ENCODE results near the gene CAT.

Gene CAT

GRCh38 chr11:34487430-34487829, 48.7 kb downstream of the CAT start:
- H3K9me3 Mint-ChIP-seq = no peaks in the 10 kb centered on the region
- no peaks in the 10 kb centered on the region for H3K36me3 Mint-ChIP-seq (ENCODE audit: low read depth)
- no peaks in the 10 kb centered on the region for H3K4me1 Mint-ChIP-seq (ENCODE audit: low read depth)
- no peaks in the 10 kb centered on the region for H3K27me3 Mint-ChIP-seq (ENCODE audit: low read depth)
- H3K4me3 Mint-ChIP-seq = no peak overlapping the region
- no peak overlapping the region for H3K27ac Mint-ChIP-seq

- no peak overlapping the region for H3K4me3 Mint-ChIP-seq
Measured at GRCh38 chr11:34488855-34489557, 50.3 kb downstream of the CAT start.

GRCh38 chr11:34490304-34490703, 51.6 kb downstream of the CAT start:
- peaks cover 9% of the 10 kb centered on the region for H3K27me3 Mint-ChIP-seq (ENCODE audit: low read depth)
- no peak overlapping the region for H3K27ac Mint-ChIP-seq
- no peaks in the 10 kb centered on the region for H3K4me1 Mint-ChIP-seq (ENCODE audit: low read depth)
- no peak overlapping the region for H3K4me3 Mint-ChIP-seq
- no peaks in the 10 kb centered on the region for H3K9me3 Mint-ChIP-seq
- H3K36me3 Mint-ChIP-seq (ENCODE audit: low read depth) = no peaks in the 10 kb centered on the region

More at GRCh38 chr11:34488855-34489557, 50.3 kb downstream of the CAT start:
- Mint-ChIP-seq H3K9me3 (no peaks in the 10 kb centered on the region), H3K27me3 (ENCODE audit: low read depth) (peaks cover 4% of the 10 kb centered on the region), H3K27ac (no peak overlapping the region), H3K36me3 (ENCODE audit: low read depth) (no peaks in the 10 kb centered on the region), H3K4me1 (ENCODE audit: low read depth) (no peaks in the 10 kb centered on the region)

GRCh38 chr11:34492806-34493414, 54.2 kb downstream of the CAT start:
- no peaks in the 10 kb centered on the region for H3K9me3 Mint-ChIP-seq

GRCh38 chr11:34493468-34493867, 54.7 kb downstream of the CAT start:
- no peak overlapping the region for H3K4me3 Mint-ChIP-seq
- H3K9me3 Mint-ChIP-seq = no peaks in the 10 kb centered on the region
- peaks cover 15% of the 10 kb centered on the region for H3K27me3 Mint-ChIP-seq (ENCODE audit: low read depth)
- no peaks in the 10 kb centered on the region for H3K4me1 Mint-ChIP-seq (ENCODE audit: low read depth)
- H3K27ac Mint-ChIP-seq = no peak overlapping the region
- no peaks in the 10 kb centered on the region for H3K36me3 Mint-ChIP-seq (ENCODE audit: low read depth)

More at GRCh38 chr11:34492806-34493414, 54.2 kb downstream of the CAT start:
- Mint-ChIP-seq H3K36me3 (ENCODE audit: low read depth) (no peaks in the 10 kb centered on the region), H3K27me3 (ENCODE audit: low read depth) (peaks cover 15% of the 10 kb centered on the region), H3K4me3 (no peak overlapping the region), H3K27ac (no peak overlapping the region), H3K4me1 (ENCODE audit: low read depth) (no peaks in the 10 kb centered on the region)

DNA sequence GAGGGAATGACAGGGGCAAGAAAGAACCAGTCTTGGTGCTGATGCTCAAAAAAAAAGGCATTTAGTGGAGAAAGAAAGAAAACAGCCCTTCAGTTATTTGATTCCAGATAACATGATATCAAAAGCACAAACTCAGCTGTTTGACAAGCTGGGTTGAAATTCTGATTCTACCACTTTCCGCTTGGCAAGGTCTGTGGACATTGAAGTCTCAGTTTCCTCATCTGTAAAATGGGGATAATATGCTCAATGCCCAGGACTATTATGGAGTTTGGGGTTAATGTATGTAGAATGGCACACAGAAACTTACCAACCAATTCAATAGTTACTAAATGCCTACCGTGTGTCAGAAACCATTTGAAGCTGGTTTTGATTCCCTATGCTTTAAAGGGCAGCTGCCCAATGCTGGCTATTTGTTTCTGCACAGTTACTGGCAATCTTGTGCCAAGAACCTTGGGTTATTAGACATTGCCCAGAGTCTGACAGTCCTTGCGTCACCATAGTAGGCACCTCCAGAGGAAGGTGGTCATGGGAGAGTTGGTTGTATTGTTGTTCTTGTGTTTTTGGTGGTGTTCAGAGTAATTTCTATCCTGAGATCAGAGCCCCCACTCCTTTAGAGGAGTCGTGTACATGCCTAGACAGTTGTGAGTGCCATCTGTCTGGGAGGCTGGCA, 55.3 kb downstream of the CAT start:
- Mint-ChIP-seq H3K4me3 (no peak overlapping the region), H3K4me1 (ENCODE audit: low read depth) (no peaks in the 10 kb centered on the region), H3K36me3 (ENCODE audit: low read depth) (no peaks in the 10 kb centered on the region), H3K27ac (no peak overlapping the region), H3K9me3 (no peaks in the 10 kb centered on the region), H3K27me3 (ENCODE audit: low read depth) (peaks cover 15% of the 10 kb centered on the region)

- Mint-ChIP-seq H3K27ac (no peak overlapping the region), H3K36me3 (ENCODE audit: low read depth) (no peaks in the 10 kb centered on the region), H3K27me3 (ENCODE audit: low read depth) (peaks cover 20% of the 10 kb centered on the region), H3K4me1 (ENCODE audit: low read depth) (no peaks in the 10 kb centered on the region), H3K4me3 (no peak overlapping the region), H3K9me3 (no peaks in the 10 kb centered on the region)
Measured at GRCh38 chr11:34495239-34495723, 56.5 kb downstream of the CAT start.

- Mint-ChIP-seq H3K4me1 (ENCODE audit: low read depth) (no peaks in the 10 kb centered on the region), H3K4me3 (no peak overlapping the region), H3K36me3 (ENCODE audit: low read depth) (no peaks in the 10 kb centered on the region), H3K9me3 (no peaks in the 10 kb centered on the region), H3K27ac (no peak overlapping the region), H3K27me3 (ENCODE audit: low read depth) (peaks cover 20% of the 10 kb centered on the region)
Measured at GRCh38 chr11:34495724-34496377, 57.1 kb downstream of the CAT start.

DNA sequence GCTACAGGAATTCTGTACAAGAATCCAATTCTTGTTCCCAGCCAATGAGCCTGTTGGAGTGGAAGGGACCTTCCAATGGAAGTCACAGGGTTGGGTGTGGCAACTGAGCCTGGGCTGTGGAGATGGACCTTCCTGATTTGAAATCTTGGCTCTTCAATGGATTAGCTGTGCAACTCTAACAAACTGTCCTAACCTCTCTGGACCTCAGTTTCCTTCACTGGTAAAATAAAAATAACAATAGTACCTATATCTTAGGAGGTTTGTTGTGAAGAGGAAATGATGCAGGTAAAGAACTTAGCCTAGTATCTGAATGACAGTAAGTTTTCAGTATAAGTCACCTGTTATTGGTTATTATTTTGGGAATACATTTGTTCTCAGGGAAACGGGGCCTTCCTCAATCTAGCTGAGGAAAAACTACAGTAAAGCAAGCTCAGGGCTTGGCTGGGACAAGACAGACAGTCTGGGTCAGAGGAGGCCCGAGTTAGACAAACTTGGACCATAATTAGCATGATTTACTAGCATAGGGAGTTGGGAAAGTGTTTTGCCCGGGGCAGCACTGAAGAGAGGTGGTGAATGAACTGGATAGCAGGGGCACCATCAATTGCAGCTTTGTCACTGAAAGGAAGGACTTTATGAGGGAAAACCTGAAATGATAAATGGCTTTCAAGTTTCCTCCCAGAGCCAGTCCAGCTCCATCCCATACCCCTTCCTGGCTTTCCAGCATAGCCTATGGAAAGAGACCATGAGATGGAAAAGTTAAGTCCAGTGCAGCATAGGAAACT, 61.2 kb downstream of the CAT start:
- no peak overlapping the region for H3K27ac Mint-ChIP-seq
- no peaks in the 10 kb centered on the region for H3K36me3 Mint-ChIP-seq (ENCODE audit: low read depth)
- H3K9me3 Mint-ChIP-seq = no peaks in the 10 kb centered on the region
- H3K4me1 Mint-ChIP-seq (ENCODE audit: low read depth) = no peaks in the 10 kb centered on the region
- no peak overlapping the region for H3K4me3 Mint-ChIP-seq
- H3K27me3 Mint-ChIP-seq (ENCODE audit: low read depth) = peaks cover 16% of the 10 kb centered on the region

DNA sequence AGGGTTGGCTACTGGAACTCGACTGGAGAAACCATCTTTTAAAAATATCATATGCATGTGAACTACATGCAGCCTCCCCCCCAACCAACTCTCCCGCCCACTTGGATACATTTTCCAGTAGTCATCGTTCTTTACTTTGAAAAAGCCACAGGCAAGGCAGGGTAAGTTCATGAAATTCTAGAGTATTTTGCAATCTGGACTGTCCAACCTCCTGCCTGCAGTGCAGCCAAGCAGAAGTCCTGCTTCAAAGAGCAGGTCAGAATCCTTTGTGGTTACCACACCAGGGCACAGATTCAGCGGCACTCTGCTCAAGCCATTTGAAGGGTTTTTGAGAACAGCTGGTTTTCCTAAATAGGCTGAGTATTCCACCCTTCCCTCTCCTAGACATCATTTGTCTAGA, 62.8 kb downstream of the CAT start:
- Mint-ChIP-seq H3K27me3 (ENCODE audit: low read depth) (peaks cover 14% of the 10 kb centered on the region), H3K9me3 (no peaks in the 10 kb centered on the region), H3K4me1 (ENCODE audit: low read depth) (no peaks in the 10 kb centered on the region), H3K36me3 (ENCODE audit: low read depth) (no peaks in the 10 kb centered on the region), H3K27ac (no peak overlapping the region), H3K4me3 (no peak overlapping the region)

DNA sequence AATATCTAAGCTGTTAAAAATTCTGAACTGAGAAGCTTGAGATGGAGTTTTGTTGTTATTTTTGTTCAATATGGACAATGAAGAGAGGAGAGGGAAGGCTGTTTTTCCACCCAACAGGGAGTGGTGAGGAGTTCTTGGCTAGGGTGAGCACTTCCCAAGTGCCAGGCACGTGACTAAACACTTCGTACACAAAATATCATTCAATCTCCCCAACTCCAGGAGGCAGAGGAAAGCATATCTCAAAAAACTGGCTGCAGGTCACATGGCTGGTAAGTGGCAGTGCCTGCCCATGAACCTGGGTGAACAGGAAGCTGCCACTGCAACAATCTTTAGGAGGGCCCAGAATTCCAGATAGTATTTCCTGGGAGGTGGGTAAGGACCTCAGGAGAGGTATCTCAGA, 63.2 kb downstream of the CAT start:
- H3K27ac Mint-ChIP-seq = no peak overlapping the region
- H3K9me3 Mint-ChIP-seq = no peaks in the 10 kb centered on the region
- no peak overlapping the region for H3K4me3 Mint-ChIP-seq
- H3K27me3 Mint-ChIP-seq (ENCODE audit: low read depth) = peaks cover 10% of the 10 kb centered on the region
- H3K36me3 Mint-ChIP-seq (ENCODE audit: low read depth) = no peaks in the 10 kb centered on the region
- no peaks in the 10 kb centered on the region for H3K4me1 Mint-ChIP-seq (ENCODE audit: low read depth)

DNA sequence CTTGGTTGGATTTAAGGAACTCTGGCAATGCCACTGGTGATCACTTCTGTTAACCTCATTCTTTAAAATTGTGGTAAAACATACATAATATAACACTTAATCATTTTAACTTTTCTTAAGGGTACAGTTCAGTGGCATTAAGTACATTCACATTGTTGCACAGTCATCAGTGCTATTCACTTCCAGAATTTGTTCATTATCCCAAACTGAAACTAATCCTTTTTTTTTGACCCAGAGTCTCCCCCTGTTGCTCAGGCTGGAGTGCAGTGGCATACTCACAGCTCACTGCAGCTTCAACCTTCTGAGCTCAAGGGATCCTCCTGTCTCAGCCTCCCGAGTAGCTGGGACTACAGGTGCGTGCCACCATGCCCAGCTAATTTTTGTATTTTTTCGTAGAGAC, 64.2 kb downstream of the CAT start:
- peaks cover 10% of the 10 kb centered on the region for H3K27me3 Mint-ChIP-seq (ENCODE audit: low read depth)
- no peaks in the 10 kb centered on the region for H3K4me1 Mint-ChIP-seq (ENCODE audit: low read depth)
- no peak overlapping the region for H3K27ac Mint-ChIP-seq
- H3K9me3 Mint-ChIP-seq = no peaks in the 10 kb centered on the region
- H3K4me3 Mint-ChIP-seq = no peak overlapping the region
- H3K36me3 Mint-ChIP-seq (ENCODE audit: low read depth) = no peaks in the 10 kb centered on the region

GRCh38 chr11:34505874-34506273, 67.1 kb downstream of the CAT start:
- H3K27me3 Mint-ChIP-seq (ENCODE audit: low read depth) = peaks cover 5% of the 10 kb centered on the region
- no peak overlapping the region for H3K4me3 Mint-ChIP-seq
- no peak overlapping the region for H3K27ac Mint-ChIP-seq
- H3K9me3 Mint-ChIP-seq = no peaks in the 10 kb centered on the region
- H3K36me3 Mint-ChIP-seq (ENCODE audit: low read depth) = no peaks in the 10 kb centered on the region
- no peaks in the 10 kb centered on the region for H3K4me1 Mint-ChIP-seq (ENCODE audit: low read depth)

DNA sequence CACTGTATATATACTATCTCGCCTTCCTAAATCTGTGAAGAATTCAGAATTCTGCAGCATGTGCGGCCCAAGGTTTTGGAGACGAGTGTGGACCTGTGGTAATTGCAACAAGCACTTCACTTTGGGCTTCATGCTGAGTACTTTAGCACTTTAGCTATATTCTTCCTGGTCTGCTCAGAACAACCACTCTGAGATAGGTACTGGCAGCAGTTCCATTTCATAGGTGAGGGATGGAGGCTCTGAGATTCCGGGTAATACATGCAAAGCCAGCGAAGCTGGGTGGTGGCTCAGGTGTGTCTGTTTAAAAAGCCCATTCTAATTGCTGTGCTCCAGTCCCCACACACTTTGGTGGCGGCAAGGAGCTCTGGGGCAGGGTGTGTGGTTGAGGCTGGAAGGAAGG, 68.4 kb downstream of the CAT start:
- H3K27ac Mint-ChIP-seq = no peak overlapping the region
- peaks cover 5% of the 10 kb centered on the region for H3K27me3 Mint-ChIP-seq (ENCODE audit: low read depth)
- no peaks in the 10 kb centered on the region for H3K9me3 Mint-ChIP-seq

More for the DNA sequence above, 68.4 kb downstream of the CAT start:
- Mint-ChIP-seq H3K36me3 (ENCODE audit: low read depth) (no peaks in the 10 kb centered on the region), H3K4me1 (ENCODE audit: low read depth) (no peaks in the 10 kb centered on the region), H3K4me3 (no peak overlapping the region)
